Measurements from ENCODE around the gene RNF181. TPM values are rescaled to one million over a fixed set of nuclear protein-coding genes. Genes with fewer than 3 reads are reported as not detected.

Gene RNF181
- total RNA-seq, 1 experiment from 2014 or later: 77.5 TPM

- Histone ChIP-seq H3K27me3 (ENCODE audit: insufficient read depth, low read length) (no peaks in the 10 kb centered on the region), H3K79me2 (ENCODE audit: insufficient read depth, low read length) (peaks cover 13% of the 10 kb centered on the region), H3K36me3 (ENCODE audit: control insufficient read depth in 1 of 2, insufficient read depth in 2 of 2, low read length in 2 of 2) (peaks cover 21 to 56% of the 10 kb centered on the region in 2 experiments), H3K9me2 (ENCODE audit: insufficient read depth) (no peaks in the 10 kb centered on the region), H3K4me3 (replicated peaks in 1 of 2; ENCODE audit: low read depth in 1 of 2, low read length in 2 of 2) (no peak overlapping the region), H3K4me2 (ENCODE audit: low read length) (no peak overlapping the region), H2AFZ (ENCODE audit: low read depth, low read length, poor library complexity, severe bottlenecking) (no peak overlapping the region), H3K27ac (ENCODE audit: low read depth, low read length) (peak overlapping the region; percentile 34; the same call in 1 of the 2 replicates), H4K20me1 (ENCODE audit: insufficient read depth) (peaks cover 18% of the 10 kb centered on the region; the same call in 1 of the 2 replicates), H3K4me1 (ENCODE audit: control insufficient read depth in 1 of 2, insufficient read depth in 2 of 2, low read length in 2 of 2) (peaks cover 0 to 12% of the 10 kb centered on the region in 2 experiments; a peak in 1 of 4 replicates), H3K9ac (ENCODE audit: low read length) (no peak overlapping the region), H3K9me3 (ENCODE audit: control insufficient read depth in 1 of 2, insufficient read depth in 1 of 2, low read depth in 1 of 2, low read length in 2 of 2) (no peaks in the 10 kb centered on the region)
- TF ChIP-seq POLR2AphosphoS5 (IDR thresholded peaks at IDR 0.05; ENCODE audit: low read depth, low read length) (peak; percentile 69), RAD21 (IDR thresholded peaks at IDR 0.05; ENCODE audit: low read depth) (no peak)
- RAD21 ChIA-PET (ENCODE audit: low non-redundant PET in 1 of 2, low total read pairs in 2 of 2, uncharacterized antibody in 2 of 2, unreplicated experiment in 2 of 2): interaction anchor here in 1 of 2 experiments (1.4 kb wide), 1 partner anchor 127 kb away, joined by 3 read pairs; no protein-coding TSS in a partner anchor
- ATAC-seq (peak; percentile 5; the same call in 1 of the 2 replicates), DNase-seq (ENCODE audit: low read depth, low spot score) (no peak)
- intact Hi-C loops (cut with micrococcal nuclease): no loop called here
- no TSS peak for BruUV-seq (replicated peaks)
- POLR2A ChIA-PET: interaction anchor here (1.0 to 15.3 kb wide), 16 partner anchors 7 to 156 kb away, joined by 3 to 236 read pairs (median 4); partner anchors contain the start of genes GGCX, MAT2A and SH2D6
- CTCF ChIA-PET: interaction anchor here (2.0 to 5.0 kb wide), 2 partner anchors 126 to 127 kb away, joined by 6 to 118 read pairs; partner anchors contain the start of gene SH2D6
These were observed 48.3 kb upstream of the RNF181 start for GRCh38 chr2:85547089-85547858.

GRCh38 chr2:85547859-85548607 lies 47.5 kb upstream of the RNF181 start:
- POLR2A ChIA-PET: interaction anchor here (1.1 to 15.3 kb wide), 8 partner anchors 8 to 157 kb away, joined by 3 to 236 read pairs (median 3); partner anchors contain the start of genes MAT2A and SH2D6
- TF ChIP-seq TCF7L2 (IDR thresholded peaks at IDR 0.05; ENCODE audit: borderline replicate concordance, extremely low read depth, insufficient read depth, insufficient read length) (no peak), POLR2AphosphoS5 (IDR thresholded peaks at IDR 0.05; ENCODE audit: low read depth, low read length) (0 out of 2 replicates have a peak, but pooled peaks have one; percentile 2)
- RAD21 ChIA-PET (ENCODE audit: low non-redundant PET in 1 of 2, low total read pairs in 2 of 2, uncharacterized antibody in 2 of 2, unreplicated experiment in 2 of 2): interaction anchor here in 1 of 2 experiments (1.4 kb wide), 1 partner anchor 128 kb away, joined by 3 read pairs; no protein-coding TSS in a partner anchor
- H3K27me3 ChIP-seq (ENCODE audit: insufficient read depth, low read length): no peaks in the 10 kb centered on the region
- ATAC-seq (no peak), DNase-seq (ENCODE audit: low read depth, low spot score) (no peak)
- H3K79me2 ChIP-seq (ENCODE audit: insufficient read depth, low read length): peaks cover 6% of the 10 kb centered on the region
- H2AFZ ChIP-seq (ENCODE audit: low read depth, low read length, poor library complexity, severe bottlenecking): no peak overlapping the region
- H3K36me3 ChIP-seq (ENCODE audit: control insufficient read depth in 1 of 2, insufficient read depth in 2 of 2, low read length in 2 of 2): peaks cover 16 to 56% of the 10 kb centered on the region in 2 experiments; a peak in 3 of 4 replicates
- H3K9me2 ChIP-seq (ENCODE audit: insufficient read depth): no peaks in the 10 kb centered on the region
- H3K9me3 ChIP-seq (ENCODE audit: control insufficient read depth in 1 of 2, insufficient read depth in 1 of 2, low read depth in 1 of 2, low read length in 2 of 2): no peaks in the 10 kb centered on the region
- H4K20me1 ChIP-seq (ENCODE audit: insufficient read depth): peaks cover 10% of the 10 kb centered on the region; the same call in 1 of the 2 replicates
- H3K9ac ChIP-seq (ENCODE audit: low read length): no peak overlapping the region
- H3K4me1 ChIP-seq (ENCODE audit: control insufficient read depth in 1 of 2, insufficient read depth in 2 of 2, low read length in 2 of 2): peaks cover 0 to 9% of the 10 kb centered on the region in 2 experiments; a peak in 1 of 4 replicates
- no peak overlapping the region for H3K27ac ChIP-seq (ENCODE audit: low read depth, low read length)
- intact Hi-C loops (cut with micrococcal nuclease): no loop called here
- CTCF ChIA-PET: interaction anchor here (0.9 to 5.0 kb wide), 3 partner anchors 9 to 128 kb away, joined by 3 to 118 read pairs (median 3); partner anchors contain the start of genes MAT2A and SH2D6
- H3K4me3 ChIP-seq (replicated peaks in 1 of 2; ENCODE audit: low read depth in 1 of 2, low read length in 2 of 2): no peak overlapping the region
- H3K4me2 ChIP-seq (ENCODE audit: low read length): no peak overlapping the region
- no TSS peak for BruUV-seq (replicated peaks)
